GM19351 (cell line): Measurements from ENCODE around the gene RP9.
"Not testable (repeated sequence)": the region's sequence is repeated elsewhere in the genome, so short reads cannot be mapped to it uniquely, and the experiment has no call there.

ENCODE experiments used
- ATAC-seq: cut with Tn5 transposase; IDR thresholded peaks from one replicate; pipeline ENCODE4 v1.9.1; 2021; ENCODE audit warnings: mild to moderate bottlenecking, moderate library complexity; ENCODE audit not compliant: unreplicated experiment

RP9 gene

GRCh38 chr7:33107136-33108066 is 1.8 kb downstream of the RP9 start:
- peak; percentile 28 for ATAC-seq

- ATAC-seq, result no peak
These were observed 7.3 kb downstream of the RP9 start for GRCh38 chr7:33101906-33102305.

GRCh38 chr7:33100770-33101169 is 8.4 kb downstream of the RP9 start:
- no peak for ATAC-seq

GRCh38 chr7:33099154-33099940 is 9.9 kb downstream of the RP9 start:
- ATAC-seq, result no peak

- not testable (repeated sequence) for ATAC-seq
These were observed 14.4 kb downstream of the RP9 start for GRCh38 chr7:33094745-33095275.

GRCh38 chr7:33093266-33093665 is 15.9 kb downstream of the RP9 start:
- no peak for ATAC-seq

GRCh38 chr7:33091641-33092191 is 17.5 kb downstream of the RP9 start:
- no peak for ATAC-seq

GRCh38 chr7:33091111-33091531 is 18.1 kb downstream of the RP9 start:
- no peak for ATAC-seq

- no peak for ATAC-seq
These were observed 20.1 kb downstream of the RP9 start for GRCh38 chr7:33089142-33089541.

- ATAC-seq, result no peak
These were observed 21.3 kb downstream of the RP9 start for GRCh38 chr7:33087858-33088257.

- ATAC-seq, result no peak
These were observed 21.8 kb downstream of the RP9 start for GRCh38 chr7:33087356-33087755.

GRCh38 chr7:33079763-33080690 is 29.2 kb downstream of the RP9 start:
- ATAC-seq, result no peak

- ATAC-seq, result no peak
These were observed 30.1 kb downstream of the RP9 start for GRCh38 chr7:33079096-33079495.

GRCh38 chr7:33076737-33077136 is 32.5 kb downstream of the RP9 start:
- ATAC-seq, result no peak

- ATAC-seq, result no peak
These were observed 33.2 kb downstream of the RP9 start for GRCh38 chr7:33075818-33076518.

GRCh38 chr7:33073243-33073642 is 36.0 kb downstream of the RP9 start:
- ATAC-seq, result no peak

- ATAC-seq, result no peak
These were observed 36.7 kb downstream of the RP9 start for GRCh38 chr7:33072471-33072870.

GRCh38 chr7:33070831-33071230 is 38.4 kb downstream of the RP9 start:
- ATAC-seq, result no peak

- no peak for ATAC-seq
These were observed 38.9 kb downstream of the RP9 start for GRCh38 chr7:33070277-33070676.

GRCh38 chr7:33067921-33068320 is 41.3 kb downstream of the RP9 start:
- no peak for ATAC-seq
